Measurements from ENCODE around the gene GSTCD. TPM values are rescaled to one million over a fixed set of nuclear protein-coding genes. Genes with fewer than 3 reads are reported as not detected.

GSTCD gene
- total RNA-seq, 2 donors from 2014 or later = 3.9 to 5.9 TPM

DNA sequence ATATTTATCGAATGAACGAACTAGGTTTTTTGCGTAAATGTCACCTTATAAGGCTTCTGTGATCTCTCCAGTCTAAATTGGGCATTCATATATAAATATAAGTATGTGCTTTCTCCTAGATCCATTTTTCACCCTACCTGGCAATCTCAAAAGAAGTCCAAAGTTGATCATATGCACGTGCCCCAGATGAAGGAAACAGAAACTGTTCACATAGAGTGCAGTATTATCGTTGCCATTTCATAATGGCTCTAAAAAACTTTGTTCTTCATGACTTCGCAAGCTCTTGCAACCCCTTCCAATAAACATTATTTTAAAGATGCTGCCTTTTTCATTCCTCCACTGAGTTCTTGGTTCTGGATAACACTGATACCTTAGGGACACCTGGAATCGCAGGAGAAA is 803 bp upstream of the GSTCD start:
- Histone ChIP-seq H3K27ac (peak overlapping the region in 3 of 4 donors; percentile 88 to 91 (median 90)), H3K36me3 (replicated peaks in 1 of 2; ENCODE audit: insufficient read depth in 1 of 2, low read depth in 2 of 2) (no peaks in the 10 kb centered on the region), H3K27me3 (no peaks in the 10 kb centered on the region), H3K4me1 (peaks cover 33% of the 10 kb centered on the region), H3K9me3 (no peaks in the 10 kb centered on the region), H3K4me3 (peak overlapping the region; percentile 70 to 91)
- DNase-seq (no peak), ATAC-seq (no peak)
- TF ChIP-seq POLR2A (IDR thresholded peaks at IDR 0.05) = no peak
- TF ChIP-seq, protein P1, sequence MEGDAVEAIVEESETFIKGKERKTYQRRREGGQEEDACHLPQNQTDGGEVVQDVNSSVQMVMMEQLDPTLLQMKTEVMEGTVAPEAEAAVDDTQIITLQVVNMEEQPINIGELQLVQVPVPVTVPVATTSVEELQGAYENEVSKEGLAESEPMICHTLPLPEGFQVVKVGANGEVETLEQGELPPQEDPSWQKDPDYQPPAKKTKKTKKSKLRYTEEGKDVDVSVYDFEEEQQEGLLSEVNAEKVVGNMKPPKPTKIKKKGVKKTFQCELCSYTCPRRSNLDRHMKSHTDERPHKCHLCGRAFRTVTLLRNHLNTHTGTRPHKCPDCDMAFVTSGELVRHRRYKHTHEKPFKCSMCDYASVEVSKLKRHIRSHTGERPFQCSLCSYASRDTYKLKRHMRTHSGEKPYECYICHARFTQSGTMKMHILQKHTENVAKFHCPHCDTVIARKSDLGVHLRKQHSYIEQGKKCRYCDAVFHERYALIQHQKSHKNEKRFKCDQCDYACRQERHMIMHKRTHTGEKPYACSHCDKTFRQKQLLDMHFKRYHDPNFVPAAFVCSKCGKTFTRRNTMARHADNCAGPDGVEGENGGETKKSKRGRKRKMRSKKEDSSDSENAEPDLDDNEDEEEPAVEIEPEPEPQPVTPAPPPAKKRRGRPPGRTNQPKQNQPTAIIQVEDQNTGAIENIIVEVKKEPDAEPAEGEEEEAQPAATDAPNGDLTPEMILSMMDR (IDR thresholded peaks at IDR 0.05) = no peak
- intact Hi-C loops (cut with DNase I) = no loop called here
- 13 to 14% methylated on average over 7 of the region's 7 CpGs for WGBS, 2 donors

DNA sequence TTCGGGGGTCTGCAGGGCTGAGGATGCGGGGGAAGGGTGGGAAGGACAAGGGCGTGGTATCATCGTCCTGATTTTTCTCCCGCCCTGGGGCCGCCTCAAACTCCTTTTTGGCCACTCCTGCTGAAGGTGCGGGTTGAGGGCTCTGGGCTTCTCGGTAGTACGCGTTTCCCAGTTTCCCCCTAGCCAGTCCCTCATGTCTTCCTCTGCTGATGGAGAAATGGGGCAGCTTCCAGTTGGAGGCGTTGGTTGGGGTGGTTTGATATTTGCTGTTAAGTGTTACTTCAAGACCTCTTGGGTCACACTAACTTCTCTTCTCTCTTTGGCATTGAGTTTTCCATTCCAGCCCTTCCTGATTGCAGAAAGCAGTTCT is 482 bp downstream of the GSTCD start:
- 0% methylated on average over 11 of the region's 11 CpGs for WGBS, 2 donors
- no peaks in the 10 kb centered on the region for H3K36me3 ChIP-seq (replicated peaks in 1 of 2; ENCODE audit: insufficient read depth in 1 of 2, low read depth in 2 of 2)
- no peaks in the 10 kb centered on the region for H3K27me3 ChIP-seq
- peak overlapping the region; percentile 70 to 91 for H3K4me3 ChIP-seq
- peak; percentile 38 for ATAC-seq
- peaks cover 34% of the 10 kb centered on the region for H3K4me1 ChIP-seq
- peak in 3 of 4 donors; percentile 14 to 35 (median 22) for DNase-seq
- H3K9me3 ChIP-seq = no peaks in the 10 kb centered on the region
- no peak for TF ChIP-seq POLR2A (IDR thresholded peaks at IDR 0.05)
- TF ChIP-seq, protein P1 (IDR thresholded peaks at IDR 0.05) = no peak
- intact Hi-C loops (cut with DNase I) = no loop called here
- H3K27ac ChIP-seq = peak overlapping the region; percentile 74 to 91 (median 89)

DNA sequence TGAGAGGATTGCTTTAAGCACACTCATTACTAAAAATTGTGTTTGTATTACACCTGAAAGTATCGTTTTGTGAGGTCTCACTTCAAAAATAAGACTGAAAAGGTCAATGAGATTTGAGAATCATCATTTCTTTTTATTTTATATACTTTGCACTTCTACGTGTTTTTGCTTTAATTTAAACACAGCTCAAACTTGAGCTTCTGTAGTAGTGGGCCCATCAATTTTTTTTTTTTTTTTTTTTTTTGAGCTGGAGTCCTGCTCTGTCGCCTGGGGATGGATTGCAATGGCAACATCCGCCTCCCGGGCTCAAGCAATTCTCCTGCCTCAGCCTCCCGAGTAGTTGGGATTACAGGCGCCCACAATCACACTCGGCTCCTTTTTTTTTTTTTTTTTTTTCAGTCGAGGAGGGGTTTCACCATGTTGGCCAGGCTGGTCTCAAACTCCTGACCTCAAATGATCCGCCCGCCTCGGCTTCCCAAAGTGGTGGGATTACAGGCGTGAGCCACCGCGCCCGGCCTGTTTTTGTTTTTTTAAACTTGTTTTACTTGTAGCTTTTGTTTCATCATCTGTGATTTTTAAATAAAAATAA is 1.5 kb downstream of the GSTCD start:
- Histone ChIP-seq H3K4me1 (peaks cover 34% of the 10 kb centered on the region), H3K4me3 (no peak overlapping the region), H3K27me3 (no peaks in the 10 kb centered on the region), H3K27ac (no peak overlapping the region), H3K9me3 (no peaks in the 10 kb centered on the region), H3K36me3 (replicated peaks in 1 of 2; ENCODE audit: insufficient read depth in 1 of 2, low read depth in 2 of 2) (no peaks in the 10 kb centered on the region)
- no peak for DNase-seq
- intact Hi-C loops (cut with DNase I) = loop anchor here (10.0 kb wide), 1 partner anchor 195 kb away; no protein-coding TSS in a partner anchor
- TF ChIP-seq POLR2A (IDR thresholded peaks at IDR 0.05) = no peak
- TF ChIP-seq, protein P1 (IDR thresholded peaks at IDR 0.05) = no peak
- WGBS, 2 donors = 60 to 65% methylated on average over 16 of the region's 16 CpGs
- no peak for ATAC-seq

DNA sequence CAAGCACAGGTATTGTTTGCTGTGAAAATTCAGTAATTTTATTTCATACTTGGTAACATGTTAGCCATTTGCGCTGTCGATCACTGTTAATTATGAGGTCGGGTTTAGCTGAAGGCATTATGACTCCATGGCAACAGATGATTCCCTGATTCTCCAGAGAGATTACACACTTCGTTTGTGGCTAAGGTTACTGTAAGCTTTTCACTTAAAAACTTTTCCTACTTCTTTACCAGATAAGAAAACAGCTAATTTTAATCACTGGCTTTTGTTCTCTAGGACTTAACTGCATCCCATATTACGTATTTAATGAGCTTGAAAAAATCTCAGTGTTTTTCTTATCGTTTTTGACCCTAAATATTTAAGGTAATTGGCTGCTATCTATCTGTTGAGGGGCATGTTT is 2.1 kb downstream of the GSTCD start:
- H3K27me3 ChIP-seq = no peaks in the 10 kb centered on the region
- no peak for DNase-seq
- H3K27ac ChIP-seq = no peak overlapping the region
- H3K9me3 ChIP-seq = no peaks in the 10 kb centered on the region
- no peaks in the 10 kb centered on the region for H3K36me3 ChIP-seq (replicated peaks in 1 of 2; ENCODE audit: insufficient read depth in 1 of 2, low read depth in 2 of 2)
- peaks cover 34% of the 10 kb centered on the region for H3K4me1 ChIP-seq
- WGBS, 2 donors = 57 to 64% methylated on average over 6 of the region's 6 CpGs
- TF ChIP-seq POLR2A (IDR thresholded peaks at IDR 0.05) = no peak
- TF ChIP-seq, protein P1 (IDR thresholded peaks at IDR 0.05) = no peak
- H3K4me3 ChIP-seq = no peak overlapping the region
- intact Hi-C loops (cut with DNase I) = loop anchor here (10.0 kb wide), 1 partner anchor 196 kb away; no protein-coding TSS in a partner anchor
- no peak for ATAC-seq

DNA sequence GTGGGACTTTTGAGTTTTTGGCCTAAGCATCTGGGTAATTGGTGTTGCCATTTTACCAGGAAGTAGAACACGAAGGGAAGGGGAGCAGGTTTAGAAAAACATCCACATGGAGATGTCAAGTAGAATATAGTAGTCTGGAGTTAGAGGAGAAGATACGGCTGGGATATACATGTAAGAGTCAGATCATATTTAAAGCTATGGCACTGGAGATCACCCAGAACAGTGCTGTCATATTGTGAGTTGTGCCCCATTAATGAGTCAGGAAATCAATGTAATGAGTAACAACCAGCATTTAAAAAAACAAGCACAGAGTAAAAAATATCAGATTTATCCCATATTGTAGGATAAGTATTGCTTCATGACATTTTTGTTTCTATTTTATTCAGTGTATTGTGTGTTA is 4.2 kb downstream of the GSTCD start:
- H3K27ac ChIP-seq = peak overlapping the region in 1 of 4 donors; percentile 2
- TF ChIP-seq, protein P1 (IDR thresholded peaks at IDR 0.05) = no peak
- TF ChIP-seq POLR2A (IDR thresholded peaks at IDR 0.05) = no peak
- H3K4me1 ChIP-seq = peaks cover 14% of the 10 kb centered on the region
- H3K27me3 ChIP-seq = no peaks in the 10 kb centered on the region
- no peak overlapping the region for H3K4me3 ChIP-seq
- H3K9me3 ChIP-seq = no peaks in the 10 kb centered on the region
- WGBS, 2 donors = 52 to 70% methylated on average over 2 of the region's 2 CpGs
- intact Hi-C loops (cut with DNase I) = loop anchor here (10.0 kb wide), 1 partner anchor 198 kb away; no protein-coding TSS in a partner anchor
- no peak for DNase-seq
- ATAC-seq = no peak
- H3K36me3 ChIP-seq (replicated peaks in 1 of 2; ENCODE audit: insufficient read depth in 1 of 2, low read depth in 2 of 2) = no peaks in the 10 kb centered on the region

Measured in body of pancreas (tissue), 4 donors.